Measurements from ENCODE around the gene DPH2. TPM values are rescaled to one million over a fixed set of nuclear protein-coding genes. Genes with fewer than 3 reads are reported as not detected.
A peak's percentile ranks its signal among the peaks of the same experiment; 100 is the strongest.

DPH2 gene
- total and polyA plus RNA-seq, 8 donors, result 6.4 to 93.2 (median 13.8) TPM

DNA sequence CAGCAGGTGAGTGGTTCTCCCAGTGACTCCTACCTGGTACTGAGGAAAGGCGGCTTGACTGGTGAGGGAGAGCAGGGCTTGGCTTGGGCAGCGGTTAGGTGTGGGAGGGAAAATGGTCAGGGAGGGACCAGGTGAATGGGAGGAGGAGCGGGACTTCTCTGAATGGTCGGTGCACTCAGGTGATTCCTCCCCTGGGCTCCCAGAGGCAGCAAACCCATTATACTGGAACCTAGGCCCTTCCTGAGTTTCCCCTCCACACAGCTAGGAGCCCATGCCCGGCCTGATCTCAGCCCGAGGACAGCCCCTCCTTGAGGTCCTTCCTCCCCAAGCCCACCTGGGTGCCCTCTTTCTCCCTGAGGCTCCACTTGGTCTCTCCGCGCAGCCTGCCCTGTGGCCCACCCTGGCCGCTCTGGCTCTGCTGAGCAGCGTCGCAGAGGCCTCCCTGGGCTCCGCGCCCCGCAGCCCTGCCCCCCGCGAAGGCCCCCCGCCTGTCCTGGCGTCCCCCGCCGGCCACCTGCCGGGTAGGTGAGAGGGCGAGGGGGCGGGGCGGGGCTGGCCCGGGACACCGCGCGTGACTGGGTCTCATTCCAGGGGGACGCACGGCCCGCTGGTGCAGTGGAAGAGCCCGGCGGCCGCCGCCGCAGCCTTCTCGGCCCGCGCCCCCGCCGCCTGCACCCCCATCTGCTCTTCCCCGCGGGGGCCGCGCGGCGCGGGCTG, 33.9 kb upstream of the DPH2 start:
- Histone ChIP-seq H3K27me3 (peaks cover 0 to 26% (median 25%) of the 10 kb centered on the region in 3 donors), H3K27ac (peak overlapping the region in 2 of 5 donors; percentile 56 to 76), H3K4me3 (peak overlapping the region; percentile 54 to 60 (median 57)), H3K9me3 (no peaks in the 10 kb centered on the region), H3K36me3 (no peaks in the 10 kb centered on the region), H3K4me1 (peaks cover 29 to 46% (median 40%) of the 10 kb centered on the region in 4 donors)
- intact Hi-C loops (cut with DNase I; ENCODE audit: low total_unique reads), result no loop called here
- TF ChIP-seq POLR2AphosphoS5 (IDR thresholded peaks at IDR 0.05), result no peak
- no peak for TF ChIP-seq EP300 (IDR thresholded peaks at IDR 0.05)
- TF ChIP-seq, protein P1, sequence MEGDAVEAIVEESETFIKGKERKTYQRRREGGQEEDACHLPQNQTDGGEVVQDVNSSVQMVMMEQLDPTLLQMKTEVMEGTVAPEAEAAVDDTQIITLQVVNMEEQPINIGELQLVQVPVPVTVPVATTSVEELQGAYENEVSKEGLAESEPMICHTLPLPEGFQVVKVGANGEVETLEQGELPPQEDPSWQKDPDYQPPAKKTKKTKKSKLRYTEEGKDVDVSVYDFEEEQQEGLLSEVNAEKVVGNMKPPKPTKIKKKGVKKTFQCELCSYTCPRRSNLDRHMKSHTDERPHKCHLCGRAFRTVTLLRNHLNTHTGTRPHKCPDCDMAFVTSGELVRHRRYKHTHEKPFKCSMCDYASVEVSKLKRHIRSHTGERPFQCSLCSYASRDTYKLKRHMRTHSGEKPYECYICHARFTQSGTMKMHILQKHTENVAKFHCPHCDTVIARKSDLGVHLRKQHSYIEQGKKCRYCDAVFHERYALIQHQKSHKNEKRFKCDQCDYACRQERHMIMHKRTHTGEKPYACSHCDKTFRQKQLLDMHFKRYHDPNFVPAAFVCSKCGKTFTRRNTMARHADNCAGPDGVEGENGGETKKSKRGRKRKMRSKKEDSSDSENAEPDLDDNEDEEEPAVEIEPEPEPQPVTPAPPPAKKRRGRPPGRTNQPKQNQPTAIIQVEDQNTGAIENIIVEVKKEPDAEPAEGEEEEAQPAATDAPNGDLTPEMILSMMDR (IDR thresholded peaks at IDR 0.05), result no peak
- TF ChIP-seq POLR2A (IDR thresholded peaks at IDR 0.05), result no peak
- peak; percentile 48 to 77 for DNase-seq
- 6 to 18% (median 11%) methylated on average over 16 to 48 of the region's 48 CpGs for WGBS, 5 donors

DNA sequence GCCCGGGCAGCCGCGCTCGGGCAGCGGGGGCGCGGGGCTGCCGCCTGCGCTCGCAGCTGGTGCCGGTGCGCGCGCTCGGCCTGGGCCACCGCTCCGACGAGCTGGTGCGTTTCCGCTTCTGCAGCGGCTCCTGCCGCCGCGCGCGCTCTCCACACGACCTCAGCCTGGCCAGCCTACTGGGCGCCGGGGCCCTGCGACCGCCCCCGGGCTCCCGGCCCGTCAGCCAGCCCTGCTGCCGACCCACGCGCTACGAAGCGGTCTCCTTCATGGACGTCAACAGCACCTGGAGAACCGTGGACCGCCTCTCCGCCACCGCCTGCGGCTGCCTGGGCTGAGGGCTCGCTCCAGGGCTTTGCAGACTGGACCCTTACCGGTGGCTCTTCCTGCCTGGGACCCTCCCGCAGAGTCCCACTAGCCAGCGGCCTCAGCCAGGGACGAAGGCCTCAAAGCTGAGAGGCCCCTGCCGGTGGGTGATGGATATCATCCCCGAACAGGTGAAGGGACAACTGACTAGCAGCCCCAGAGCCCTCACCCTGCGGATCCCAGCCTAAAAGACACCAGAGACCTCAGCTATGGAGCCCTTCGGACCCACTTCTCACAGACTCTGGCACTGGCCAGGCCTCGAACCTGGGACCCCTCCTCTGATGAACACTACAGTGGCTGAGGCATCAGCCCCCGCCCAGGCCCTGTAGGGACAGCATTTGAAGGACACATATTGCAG, 33.2 kb upstream of the DPH2 start:
- Histone ChIP-seq H3K27ac (peak overlapping the region in 2 of 5 donors; percentile 56 to 76), H3K27me3 (peaks cover 0 to 26% (median 25%) of the 10 kb centered on the region in 3 donors), H3K4me1 (peaks cover 29 to 46% (median 40%) of the 10 kb centered on the region in 4 donors), H3K36me3 (no peaks in the 10 kb centered on the region), H3K4me3 (peak overlapping the region; percentile 54 to 60 (median 57)), H3K9me3 (no peaks in the 10 kb centered on the region)
- WGBS, 5 donors, result 9 to 83% (median 14%) methylated on average over 1 to 56 of the region's 56 CpGs
- peak; percentile 45 to 83 for DNase-seq
- TF ChIP-seq, protein P1 (IDR thresholded peaks at IDR 0.05), result peak in 2 of 7 experiments; percentile 5 to 11
- no peak for TF ChIP-seq EP300 (IDR thresholded peaks at IDR 0.05)
- intact Hi-C loops (cut with DNase I; ENCODE audit: low total_unique reads), result no loop called here

DNA sequence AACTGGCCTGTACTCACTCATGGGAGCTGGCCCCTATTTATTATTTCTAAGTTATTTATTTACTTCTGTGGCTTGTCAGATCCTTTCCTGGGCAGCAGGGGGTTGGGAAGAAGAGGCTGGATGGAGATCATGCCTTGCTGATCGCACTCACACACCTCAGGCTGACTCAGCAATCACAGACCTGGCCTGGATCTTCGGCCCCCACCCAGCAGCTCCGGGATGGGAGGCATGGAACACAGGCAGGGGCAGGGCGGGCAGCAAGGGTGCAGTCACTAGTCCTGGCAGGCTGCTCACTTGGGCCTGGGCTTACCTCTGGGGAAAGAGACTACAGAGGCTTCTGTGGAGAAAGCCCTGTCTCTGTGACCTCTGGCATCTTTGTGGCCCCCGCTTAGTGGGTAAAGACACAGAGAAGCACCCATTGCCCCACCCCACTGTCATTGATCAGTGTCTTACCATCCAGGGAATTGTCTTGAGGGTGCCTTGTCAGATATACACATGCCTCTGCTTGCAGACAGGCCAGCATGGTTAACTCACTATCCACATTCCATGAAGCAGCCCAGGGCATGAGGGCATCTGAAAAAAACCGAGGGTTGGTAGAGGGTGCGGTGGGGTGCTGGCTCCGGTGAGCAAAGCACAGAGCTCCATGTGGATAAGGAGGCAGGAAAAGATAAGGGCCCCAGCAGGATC, 32.5 kb upstream of the DPH2 start:
- H3K36me3 ChIP-seq, result no peaks in the 10 kb centered on the region
- WGBS, 5 donors, result 68 to 76% (median 74%) methylated on average over 7 to 8 of the region's 8 CpGs
- no peak for TF ChIP-seq POLR2A (IDR thresholded peaks at IDR 0.05)
- TF ChIP-seq, protein P1 (IDR thresholded peaks at IDR 0.05), result no peak

DNA sequence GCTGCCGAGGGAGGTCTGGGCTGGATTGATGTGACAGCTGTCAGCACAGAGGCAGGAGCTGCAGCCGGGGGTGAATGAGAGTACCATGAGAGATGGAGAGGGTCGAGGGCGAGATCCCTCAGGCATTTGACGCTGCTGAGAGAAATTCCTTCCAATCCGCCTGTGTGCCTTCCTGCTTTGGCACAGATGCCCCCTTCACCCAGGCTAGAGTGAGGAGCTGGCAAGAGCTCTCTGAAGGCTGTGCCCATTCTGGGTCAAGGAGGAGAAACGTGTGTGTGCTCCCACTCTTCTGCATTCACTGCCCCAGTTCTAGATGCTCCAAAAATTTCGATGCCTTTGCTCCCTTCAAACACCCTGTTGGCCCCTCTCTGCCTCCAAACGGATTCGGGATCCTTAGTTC, 31.4 kb upstream of the DPH2 start:
- WGBS, 5 donors, result 85 to 94% (median 88%) methylated on average over 10 of the region's 10 CpGs
- no peak for DNase-seq
- intact Hi-C loops (cut with DNase I; ENCODE audit: low total_unique reads), result no loop called here

More for the DNA sequence above, 32.5 kb upstream of the DPH2 start:
- Histone ChIP-seq H3K27ac (no peak overlapping the region), H3K4me1 (peaks cover 29 to 46% (median 40%) of the 10 kb centered on the region in 4 donors), H3K4me3 (peak overlapping the region in 1 of 4 donors; percentile 60), H3K27me3 (peaks cover 0 to 26% (median 25%) of the 10 kb centered on the region in 3 donors), H3K9me3 (no peaks in the 10 kb centered on the region)
- intact Hi-C loops (cut with DNase I; ENCODE audit: low total_unique reads), result no loop called here
- no peak for DNase-seq

More for the DNA sequence above, 31.4 kb upstream of the DPH2 start:
- Histone ChIP-seq H3K9me3 (no peaks in the 10 kb centered on the region), H3K4me3 (no peak overlapping the region), H3K4me1 (peaks cover 23 to 39% (median 32%) of the 10 kb centered on the region in 4 donors), H3K27ac (no peak overlapping the region), H3K36me3 (no peaks in the 10 kb centered on the region), H3K27me3 (peaks cover 0 to 21% (median 17%) of the 10 kb centered on the region in 3 donors)
- TF ChIP-seq EP300 (IDR thresholded peaks at IDR 0.05) (no peak), POLR2A (IDR thresholded peaks at IDR 0.05) (no peak), POLR2AphosphoS5 (IDR thresholded peaks at IDR 0.05) (no peak)
- TF ChIP-seq, protein P1 (IDR thresholded peaks at IDR 0.05), result no peak
